HEK293 (cell line): Measurements from ENCODE around the gene CABP5.
"Not testable (repeated sequence)": the region's sequence is repeated elsewhere in the genome, so short reads cannot be mapped to it uniquely, and the experiment has no call there.

ENCODE experiments used
- CTCF ChIA-PET: fragments of 350-600 bp; formaldehyde crosslinking; extraction: SDS; loops from one replicate; lab custom pipeline; 2021; ENCODE audit warnings: antibody characterized with exemption; lab: Yijun Ruan, JAX
- POLR2A ChIA-PET: fragments of 300-600 bp; formaldehyde crosslinking; extraction: SDS; loops from one replicate; lab custom pipeline; 2020; ENCODE audit warnings: antibody characterized with exemption, inconsistent platforms; lab: Yijun Ruan, JAX
- H3K27ac ChIP-seq: fragments of 200-500 bp; sonication (Bioruptor generic); 2 replicates; pipeline ENCODE4 v1.5.1; 2014; ENCODE audit warnings: low read depth, low read length, control low read depth, inconsistent platforms; ENCODE audit errors: extremely low read depth
- H3K36me3 ChIP-seq, 2 experiments: fragments of 200-500 bp in 1 of 2; sonication (Bioruptor generic) in 1 of 2; 1 replicate in 1 of 2; 2 replicates in 1 of 2; pipeline ENCODE4 v1.5.1; 2014 to 2017; ENCODE audit warnings: inconsistent platforms in 2 of 2, low read length in 2 of 2; ENCODE audit not compliant: control insufficient read depth in 2 of 2, insufficient read depth in 1 of 2
- H3K4me1 ChIP-seq: fragments of 200-500 bp; sonication (Bioruptor generic); 2 replicates; pipeline ENCODE4 v1.5.1; 2014; ENCODE audit warnings: mild to moderate bottlenecking, low read length, inconsistent platforms; ENCODE audit not compliant: control insufficient read depth, insufficient read depth
- H3K4me3 ChIP-seq: 2 replicates; pipeline ENCODE4 v1.5.1; 2011; ENCODE audit warnings: low read depth, mild to moderate bottlenecking, control low read depth, low read length, moderate library complexity
- H3K9me3 ChIP-seq: fragments of 200-500 bp; sonication (Bioruptor generic); 2 replicates; pipeline ENCODE4 v1.5.1; 2014; ENCODE audit warnings: low read depth, low read length, inconsistent platforms; ENCODE audit not compliant: control insufficient read depth, insufficient read depth
- BCL6B ChIP-seq: fragments of 450-650 bp; formaldehyde crosslinking; IDR thresholded peaks from 2 replicates; pipeline ENCODE4 v1.5.1; 2017; ENCODE audit warnings: missing biosample characterization, missing genetic modification characterization
- KLF10 ChIP-seq: fragments of 450-650 bp; IDR thresholded peaks from 2 replicates; pipeline ENCODE4 v1.5.1; 2018; ENCODE audit warnings: missing biosample characterization, mild to moderate bottlenecking, missing genetic modification characterization
- KLF16 ChIP-seq: fragments of 450-650 bp; formaldehyde crosslinking; IDR thresholded peaks from 2 replicates; pipeline ENCODE4 v1.5.1; 2017; ENCODE audit warnings: missing biosample characterization, missing genetic modification characterization
- MZF1 ChIP-seq: fragments of 450-650 bp; formaldehyde crosslinking; IDR thresholded peaks from 2 replicates; pipeline ENCODE4 v1.5.1; 2017; ENCODE audit warnings: missing biosample characterization, missing genetic modification characterization, borderline replicate concordance
- PATZ1 ChIP-seq: fragments of 450-650 bp; formaldehyde crosslinking; IDR thresholded peaks from 2 replicates; pipeline ENCODE4 v1.5.1; 2016; ENCODE audit warnings: missing biosample characterization, missing genetic modification characterization
- TRIM28 ChIP-seq: IDR thresholded peaks from 2 replicates; pipeline ENCODE4 v1.6.1; 2011; ENCODE audit warnings: low read length, control low read depth, borderline replicate concordance
- ZFP37 ChIP-seq: fragments of 450-650 bp; formaldehyde crosslinking; IDR thresholded peaks from 2 replicates; pipeline ENCODE4 v1.5.1; 2016; ENCODE audit warnings: missing biosample characterization, missing genetic modification characterization
- ZNF10 ChIP-seq: fragments of 450-650 bp; formaldehyde crosslinking; IDR thresholded peaks from 2 replicates; pipeline ENCODE4 v1.5.1; 2017; ENCODE audit warnings: missing biosample characterization, missing genetic modification characterization
- ZNF146 ChIP-seq: fragments of 450-650 bp; formaldehyde crosslinking; IDR thresholded peaks from 2 replicates; pipeline ENCODE4 v1.5.1; 2016; ENCODE audit warnings: missing biosample characterization, missing genetic modification characterization
- ZNF184 ChIP-seq: fragments of 450-650 bp; IDR thresholded peaks from 2 replicates; pipeline ENCODE4 v1.5.1; 2018; ENCODE audit warnings: missing biosample characterization, mild to moderate bottlenecking, missing genetic modification characterization
- ZNF211 ChIP-seq: fragments of 450-650 bp; formaldehyde crosslinking; IDR thresholded peaks from 2 replicates; pipeline ENCODE4 v1.5.1; 2016; ENCODE audit warnings: low read depth, missing biosample characterization, missing genetic modification characterization
- ZNF280D ChIP-seq: fragments of 450-650 bp; formaldehyde crosslinking; IDR thresholded peaks from 2 replicates; pipeline ENCODE4 v1.5.1; 2016; ENCODE audit warnings: missing biosample characterization, missing genetic modification characterization
- ZNF302 ChIP-seq: fragments of 450-650 bp; formaldehyde crosslinking; IDR thresholded peaks from 2 replicates; pipeline ENCODE4 v1.5.1; 2016; ENCODE audit warnings: missing biosample characterization, missing genetic modification characterization, low read depth
- ZNF324 ChIP-seq: fragments of 450-650 bp; formaldehyde crosslinking; IDR thresholded peaks from 2 replicates; pipeline ENCODE4 v1.5.1; 2016; ENCODE audit warnings: missing biosample characterization, missing genetic modification characterization
- ZNF350 ChIP-seq: fragments of 450-650 bp; formaldehyde crosslinking; IDR thresholded peaks from 2 replicates; pipeline ENCODE4 v1.5.0; 2017; ENCODE audit warnings: missing biosample characterization, mild to moderate bottlenecking, missing genetic modification characterization
- ZNF544 ChIP-seq: fragments of 450-650 bp; formaldehyde crosslinking; IDR thresholded peaks from 2 replicates; pipeline ENCODE4 v1.5.0; 2017; ENCODE audit warnings: missing biosample characterization, missing genetic modification characterization
- ZNF629 ChIP-seq: fragments of 450-650 bp; formaldehyde crosslinking; IDR thresholded peaks from 2 replicates; pipeline ENCODE4 v1.5.1; 2017; ENCODE audit warnings: missing biosample characterization, missing genetic modification characterization
- ZSCAN4 ChIP-seq: fragments of 450-650 bp; formaldehyde crosslinking; IDR thresholded peaks from 2 replicates; pipeline ENCODE4 v1.5.1; 2017; ENCODE audit warnings: missing biosample characterization, missing genetic modification characterization
- TF ChIP-seq, protein P1 (sequence below): IDR thresholded peaks from 2 replicates; pipeline ENCODE4 v1.6.1; 2011; ENCODE audit warnings: mild to moderate bottlenecking, low read depth, low read length, borderline replicate concordance
- TF ChIP-seq, protein P2 (sequence below): fragments of 450-650 bp; formaldehyde crosslinking; IDR thresholded peaks from 2 replicates; pipeline ENCODE4 v1.5.1; 2017; ENCODE audit warnings: missing biosample characterization, mild to moderate bottlenecking, missing genetic modification characterization, moderate library complexity

Gene CABP5

DNA sequence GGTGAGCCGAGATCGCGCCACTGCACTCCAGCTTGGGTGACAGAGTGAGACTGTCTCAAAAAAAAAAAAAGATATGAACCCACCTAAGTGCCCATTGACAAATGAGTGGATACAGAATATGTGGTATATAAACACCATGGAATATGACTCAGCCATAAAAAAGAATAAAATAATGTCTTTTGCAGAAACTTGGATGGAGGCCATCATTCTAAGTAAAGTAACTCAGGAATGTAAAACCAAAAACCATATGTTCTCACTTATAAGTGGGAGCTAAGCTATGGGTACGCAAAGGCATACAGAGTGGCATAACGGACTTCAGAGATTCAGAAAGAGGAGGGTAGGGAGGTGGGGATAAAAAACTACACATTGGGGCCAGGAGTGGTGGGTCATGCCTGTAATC lies 37.2 kb upstream of the CABP5 start:
- H3K9me3 ChIP-seq, result no peaks in the 10 kb centered on the region
- no peaks in the 10 kb centered on the region for H3K36me3 ChIP-seq
- CTCF ChIA-PET, result interaction anchor here (0.6 to 1.7 kb wide), 2 partner anchors 16 to 22 kb away, joined by 4 to 7 read pairs; no protein-coding TSS in a partner anchor
- H3K27ac ChIP-seq, result no peak overlapping the region
- POLR2A ChIA-PET, result no interaction called here
- peak; percentile 7; the same call in 1 of the 2 replicates for TF ChIP-seq ZNF146
- TF ChIP-seq ZNF324 (tag by site-specific recombination), result no peak
- peaks cover 6% of the 10 kb centered on the region for H3K4me1 ChIP-seq
- H3K4me3 ChIP-seq, result no peak overlapping the region

- H3K27ac ChIP-seq, H3K9me3 ChIP-seq, H3K4me3 ChIP-seq, H3K4me1 ChIP-seq, POLR2A ChIA-PET, H3K36me3 ChIP-seq: not testable (repeated sequence)
- peak; percentile 86 for TF ChIP-seq ZNF10
- 0 out of 2 replicates have a peak, but pooled peaks have one; percentile 67 for TF ChIP-seq ZNF280D
- TF ChIP-seq ZNF146, result peak; percentile 87
- CTCF ChIA-PET, result interaction anchor here (0.6 to 2.0 kb wide), 4 partner anchors 10 to 106 kb away, joined by 3 to 5 read pairs (median 4); no protein-coding TSS in a partner anchor
These were observed 26.4 kb upstream of the CABP5 start for GRCh38 chr19:48070177-48070769.

DNA sequence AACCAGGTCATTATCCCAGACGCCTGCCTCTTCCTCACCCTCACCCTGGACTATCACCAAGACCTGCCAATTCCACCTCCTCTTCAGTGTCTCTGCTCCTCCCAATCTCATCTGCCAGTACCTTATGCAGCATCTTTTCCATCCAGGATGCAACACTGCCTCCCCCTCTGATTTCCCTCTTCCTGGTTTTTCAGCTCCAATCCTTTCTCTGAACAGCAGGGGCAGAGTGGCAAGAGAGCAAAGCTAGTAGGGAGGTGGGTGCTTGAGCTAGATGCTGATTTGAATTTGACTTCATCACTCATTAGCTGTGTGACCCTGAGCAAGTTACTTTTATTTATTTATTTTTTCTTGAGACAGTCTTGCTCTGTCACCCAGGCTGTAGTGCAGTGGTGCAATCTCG lies 25.6 kb upstream of the CABP5 start:
- Histone ChIP-seq H3K27ac (no peak overlapping the region), H3K4me1 (no peaks in the 10 kb centered on the region)
- TF ChIP-seq PATZ1 (tag by site-specific recombination) (no peak), TRIM28 (no peak), ZNF10 (no peak), ZNF302 (tag by site-specific recombination) (no peak), ZFP37 (no peak), KLF10 (tag by site-specific recombination) (no peak), ZNF184 (tag by site-specific recombination) (no peak), KLF16 (tag by site-specific recombination) (no peak), ZNF544 (tag by site-specific recombination) (no peak), ZNF350 (no peak), ZNF629 (tag by site-specific recombination) (no peak), MZF1 (no peak), ZNF211 (tag by site-specific recombination) (no peak), ZSCAN4 (tag by site-specific recombination) (no peak), ZNF146 (no peak), BCL6B (tag by site-specific recombination) (no peak)
- TF ChIP-seq, protein P1, sequence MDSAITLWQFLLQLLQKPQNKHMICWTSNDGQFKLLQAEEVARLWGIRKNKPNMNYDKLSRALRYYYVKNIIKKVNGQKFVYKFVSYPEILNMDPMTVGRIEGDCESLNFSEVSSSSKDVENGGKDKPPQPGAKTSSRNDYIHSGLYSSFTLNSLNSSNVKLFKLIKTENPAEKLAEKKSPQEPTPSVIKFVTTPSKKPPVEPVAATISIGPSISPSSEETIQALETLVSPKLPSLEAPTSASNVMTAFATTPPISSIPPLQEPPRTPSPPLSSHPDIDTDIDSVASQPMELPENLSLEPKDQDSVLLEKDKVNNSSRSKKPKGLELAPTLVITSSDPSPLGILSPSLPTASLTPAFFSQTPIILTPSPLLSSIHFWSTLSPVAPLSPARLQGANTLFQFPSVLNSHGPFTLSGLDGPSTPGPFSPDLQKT, result no peak
- TF ChIP-seq, protein P2, sequence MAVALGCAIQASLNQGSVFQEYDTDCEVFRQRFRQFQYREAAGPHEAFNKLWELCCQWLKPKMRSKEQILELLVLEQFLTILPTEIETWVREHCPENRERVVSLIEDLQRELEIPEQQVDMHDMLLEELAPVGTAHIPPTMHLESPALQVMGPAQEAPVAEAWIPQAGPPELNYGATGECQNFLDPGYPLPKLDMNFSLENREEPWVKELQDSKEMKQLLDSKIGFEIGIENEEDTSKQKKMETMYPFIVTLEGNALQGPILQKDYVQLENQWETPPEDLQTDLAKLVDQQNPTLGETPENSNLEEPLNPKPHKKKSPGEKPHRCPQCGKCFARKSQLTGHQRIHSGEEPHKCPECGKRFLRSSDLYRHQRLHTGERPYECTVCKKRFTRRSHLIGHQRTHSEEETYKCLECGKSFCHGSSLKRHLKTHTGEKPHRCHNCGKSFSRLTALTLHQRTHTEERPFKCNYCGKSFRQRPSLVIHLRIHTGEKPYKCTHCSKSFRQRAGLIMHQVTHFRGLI (tag by site-specific recombination), result no peak
- TF ChIP-seq, all 188 proteins: peak for 0
- no peaks in the 10 kb centered on the region for H3K36me3 ChIP-seq
- H3K4me3 ChIP-seq, result no peak overlapping the region
- ChIA-PET CTCF (interaction anchor here (0.6 to 2.0 kb wide), 6 partner anchors 11 to 372 kb away, joined by 3 to 5 read pairs (median 4); no protein-coding TSS in a partner anchor), POLR2A (no interaction called here)
- H3K9me3 ChIP-seq, result no peaks in the 10 kb centered on the region
